CD1c-positive myeloid dendritic cell (primary cell): ENCODE data around the gene CPT1A.
A peak's percentile ranks its signal among the peaks of the same experiment; 100 is the strongest.

Source experiments
- DNase-seq: peaks from one replicate; pipeline ENCODE4 v3.0.0-alpha.2; 2016; ENCODE audit errors: extremely low spot score

CPT1A gene

GRCh38 chr11:68759991-68760390 lies 81.7 kb downstream of the CPT1A start:
- no peak for DNase-seq

- no peak for DNase-seq
Measured at GRCh38 chr11:68757711-68758110, 84.0 kb downstream of the CPT1A start.

GRCh38 chr11:68756171-68756766 lies 85.4 kb downstream of the CPT1A start:
- no peak for DNase-seq

- no peak for DNase-seq
Measured at GRCh38 chr11:68753300-68753699, 88.4 kb downstream of the CPT1A start.

- DNase-seq = peak; percentile 83
Measured at GRCh38 chr11:68751331-68751856, 90.3 kb downstream of the CPT1A start, which contains the start of gene TESMIN. TESMIN (minus strand) TSS chr11:68751520; CDS start chr11:68750660, 860 bp downstream.

- DNase-seq = no peak
Measured at GRCh38 chr11:68751004-68751325, 90.8 kb downstream of the CPT1A start.

- no peak for DNase-seq
Measured at GRCh38 chr11:68750195-68751003, 91.3 kb downstream of the CPT1A start.

GRCh38 chr11:68749229-68750123 lies 92.2 kb downstream of the CPT1A start:
- no peak for DNase-seq

- DNase-seq = no peak
Measured at GRCh38 chr11:68748061-68748460, 93.7 kb downstream of the CPT1A start.

GRCh38 chr11:68743539-68743938 lies 98.2 kb downstream of the CPT1A start:
- DNase-seq = no peak

- no peak for DNase-seq
Measured at GRCh38 chr11:68741463-68741862, 100.3 kb downstream of the CPT1A start.

- DNase-seq = peak; percentile 11
Measured at GRCh38 chr11:68735646-68736045, 106.1 kb downstream of the CPT1A start.

GRCh38 chr11:68735125-68735524 lies 106.6 kb downstream of the CPT1A start:
- DNase-seq = peak; percentile 43

- peak; percentile 8 for DNase-seq
Measured at GRCh38 chr11:68734111-68734510, 107.6 kb downstream of the CPT1A start.

- no peak for DNase-seq
Measured at GRCh38 chr11:68727783-68728182, 113.9 kb downstream of the CPT1A start.

GRCh38 chr11:68724293-68724692 lies 117.4 kb downstream of the CPT1A start:
- peak; percentile 47 for DNase-seq

- no peak for DNase-seq
Measured at GRCh38 chr11:68722143-68722542, 119.6 kb downstream of the CPT1A start.

GRCh38 chr11:68721075-68721474 lies 120.6 kb downstream of the CPT1A start:
- DNase-seq = no peak

GRCh38 chr11:68715456-68716122 lies 126.1 kb downstream of the CPT1A start:
- DNase-seq = no peak

- no peak for DNase-seq
Measured at GRCh38 chr11:68714060-68714856, 127.5 kb downstream of the CPT1A start.

GRCh38 chr11:68711114-68711513 lies 130.6 kb downstream of the CPT1A start:
- DNase-seq = no peak
